ENCODE data around the gene METAP1D. TPM values are rescaled to one million over a fixed set of nuclear protein-coding genes. Genes with fewer than 3 reads are reported as not detected.

METAP1D gene
- total RNA-seq, 2 experiments from 2014 or later: 2.8 to 2.9 TPM

- peak overlapping the region; percentile 18 for H3K27ac Mint-ChIP-seq
- H3K4me1 Mint-ChIP-seq: peaks cover 62% of the 10 kb centered on the region
- H3K27me3 Mint-ChIP-seq: peaks cover 79% of the 10 kb centered on the region
- peak overlapping the region; percentile 73 for H3K4me3 Mint-ChIP-seq
- H3K9me3 Mint-ChIP-seq: no peaks in the 10 kb centered on the region
- peaks cover 11% of the 10 kb centered on the region for H3K36me3 Mint-ChIP-seq (ENCODE audit: low read depth)
- ChIA-PET POLR2A (interaction anchor here (0.9 to 3.8 kb wide), 5 partner anchors 9 to 101 kb away, joined by 3 to 17 read pairs (median 5); partner anchors contain the start of gene METAP1D), CTCF (interaction anchor here (1.0 to 5.3 kb wide), 3 partner anchors 15 to 412 kb away, joined by 3 to 39 read pairs (median 3); partner anchors contain the start of gene DLX1)
- no peak for DNase-seq
Observed at GRCh38 chr2:172100935-172101820, 101.4 kb downstream of the METAP1D start.

DNA sequence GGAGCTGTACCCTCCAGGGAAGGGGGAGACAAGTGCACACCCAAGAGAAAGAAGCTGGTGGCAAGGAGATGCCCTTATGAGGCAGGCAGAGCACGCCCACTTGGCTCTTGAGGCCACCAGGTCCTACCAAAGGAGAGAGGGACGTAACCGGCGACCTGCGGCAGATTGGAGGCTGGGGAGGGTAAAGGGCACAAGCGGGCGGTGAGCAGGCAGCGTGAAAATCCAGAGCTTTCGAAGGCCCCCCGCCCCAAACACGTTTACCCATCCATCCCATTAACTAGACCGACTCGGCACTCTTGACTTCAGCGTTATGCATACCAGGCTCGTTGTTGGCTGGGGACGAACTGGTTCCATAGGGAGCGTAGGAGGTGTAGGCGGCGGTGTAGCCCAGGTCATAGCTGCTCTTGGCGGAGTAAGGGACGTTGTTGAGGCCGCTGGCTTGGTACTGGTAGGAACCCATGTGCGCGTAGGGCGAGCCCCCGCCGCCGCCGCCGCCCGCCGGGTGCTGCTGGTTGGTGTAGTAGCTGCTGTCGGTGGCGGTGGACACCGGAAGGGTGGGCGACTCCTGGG, 102.2 kb downstream of the METAP1D start:
- ChIA-PET POLR2A (interaction anchor here (0.9 to 3.8 kb wide), 5 partner anchors 10 to 102 kb away, joined by 3 to 17 read pairs (median 5); partner anchors contain the start of gene METAP1D), CTCF (interaction anchor here (0.8 to 5.3 kb wide), 7 partner anchors 10 to 413 kb away, joined by 3 to 39 read pairs (median 4); partner anchors contain the start of gene DLX1)
- no peak overlapping the region for H3K27ac Mint-ChIP-seq
- peaks cover 11% of the 10 kb centered on the region for H3K36me3 Mint-ChIP-seq (ENCODE audit: low read depth)
- H3K27me3 Mint-ChIP-seq: peaks cover 80% of the 10 kb centered on the region
- DNase-seq: peak; percentile 45
- peak overlapping the region; percentile 73 for H3K4me3 Mint-ChIP-seq
- no peaks in the 10 kb centered on the region for H3K9me3 Mint-ChIP-seq
- peaks cover 63% of the 10 kb centered on the region for H3K4me1 Mint-ChIP-seq

DNA sequence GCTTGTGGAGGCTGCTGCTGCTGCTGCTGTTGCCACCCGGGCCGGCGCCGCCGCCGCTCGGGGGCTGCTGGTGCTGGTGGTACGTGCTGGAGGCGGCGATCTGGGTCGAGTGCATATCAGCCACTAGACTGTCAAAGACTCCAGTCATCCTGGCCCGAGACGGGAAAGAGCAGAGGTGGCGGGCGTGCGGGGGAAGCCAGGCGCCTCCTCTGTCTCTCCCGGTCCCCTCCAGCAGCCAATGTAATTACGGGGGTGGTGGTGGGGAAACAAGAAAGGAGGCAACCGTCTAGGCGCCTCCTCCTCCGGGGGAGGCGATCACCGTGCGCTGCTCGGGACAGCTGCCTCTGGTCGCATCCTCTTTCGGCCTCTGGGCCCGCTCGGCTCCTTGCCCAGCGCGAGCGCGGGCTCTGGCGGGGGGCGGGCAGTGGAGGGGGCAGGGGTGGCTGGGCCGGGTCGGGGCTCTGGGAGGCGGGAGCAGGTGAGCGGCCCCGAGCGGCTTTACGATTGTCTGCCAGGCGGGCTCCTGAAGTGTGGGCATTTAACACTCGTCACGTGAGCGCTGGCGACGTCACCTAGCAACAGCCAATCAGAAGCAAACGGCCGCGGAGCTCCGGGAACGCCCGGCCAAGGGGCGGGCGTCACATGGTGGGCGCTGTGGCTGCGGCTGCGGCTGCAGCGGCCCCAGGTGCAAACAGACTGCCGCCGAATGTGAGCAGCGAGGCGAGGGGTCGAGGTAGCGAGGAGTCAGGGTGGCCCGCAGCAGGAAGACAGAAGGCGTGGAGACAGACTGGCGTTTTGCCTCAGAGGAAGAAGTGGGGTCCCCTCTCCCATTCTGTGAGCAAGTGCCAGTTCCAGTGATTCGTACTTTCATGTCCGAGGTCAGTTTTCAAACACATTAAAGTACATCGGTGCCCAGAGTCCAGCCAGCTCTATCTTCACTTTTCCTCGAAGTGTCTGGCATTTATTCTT, 102.9 kb downstream of the METAP1D start, which contains the start of gene DLX2:
Gene DLX2, minus strand, starts transcription at position 510 of the 969 bp plus-strand sequence. Its CDS starts 362 bp downstream, at position 148.
- Mint-ChIP-seq H3K4me1 (peaks cover 58% of the 10 kb centered on the region), H3K36me3 (ENCODE audit: low read depth) (peaks cover 11% of the 10 kb centered on the region), H3K4me3 (peak within 1 kb of the TSS; percentile 73), H3K27ac (no peak within 1 kb of the TSS), H3K9me3 (no peaks in the 10 kb centered on the region), H3K27me3 (peaks cover 80% of the 10 kb centered on the region)
- CTCF ChIA-PET: interaction anchor here (0.6 to 5.5 kb wide), 16 partner anchors 10 to 529 kb away, joined by 3 to 64 read pairs (median 4); partner anchors contain the start of gene DLX1
- POLR2A ChIA-PET: interaction anchor here (0.9 to 3.8 kb wide), 7 partner anchors 11 to 179 kb away, joined by 3 to 17 read pairs (median 3); partner anchors contain the start of gene METAP1D
- DNase-seq: peak; percentile 78

- peaks cover 59% of the 10 kb centered on the region for H3K4me1 Mint-ChIP-seq
- peaks cover 81% of the 10 kb centered on the region for H3K27me3 Mint-ChIP-seq
- no peaks in the 10 kb centered on the region for H3K9me3 Mint-ChIP-seq
- peak; percentile 76 for DNase-seq
- peaks cover 7% of the 10 kb centered on the region for H3K36me3 Mint-ChIP-seq (ENCODE audit: low read depth)
- peak overlapping the region; percentile 32 for H3K27ac Mint-ChIP-seq
- CTCF ChIA-PET: interaction anchor here (0.7 to 5.5 kb wide), 27 partner anchors 8 to 530 kb away, joined by 3 to 64 read pairs (median 5); partner anchors contain the start of genes DLX1, HAT1 and SLC25A12
- POLR2A ChIA-PET: interaction anchor here (0.9 to 3.8 kb wide), 5 partner anchors 12 to 358 kb away, joined by 3 to 17 read pairs (median 3); no protein-coding TSS in a partner anchor
- H3K4me3 Mint-ChIP-seq: peak overlapping the region; percentile 73
Observed at GRCh38 chr2:172103471-172104272, 103.9 kb downstream of the METAP1D start.

- ChIA-PET CTCF (interaction anchor here (0.7 to 5.5 kb wide), 23 partner anchors 8 to 506 kb away, joined by 3 to 64 read pairs (median 5); partner anchors contain the start of genes DLX1 and SLC25A12), POLR2A (interaction anchor here (1.5 to 1.7 kb wide), 2 partner anchors 356 to 400 kb away, joined by 4 read pairs; no protein-coding TSS in a partner anchor)
- Mint-ChIP-seq H3K4me3 (peak overlapping the region; percentile 64), H3K4me1 (peaks cover 57% of the 10 kb centered on the region), H3K36me3 (ENCODE audit: low read depth) (peaks cover 6% of the 10 kb centered on the region), H3K27ac (no peak overlapping the region), H3K27me3 (peaks cover 83% of the 10 kb centered on the region), H3K9me3 (no peaks in the 10 kb centered on the region)
- DNase-seq: no peak
Observed at GRCh38 chr2:172105471-172106107, 105.8 kb downstream of the METAP1D start.

DNA sequence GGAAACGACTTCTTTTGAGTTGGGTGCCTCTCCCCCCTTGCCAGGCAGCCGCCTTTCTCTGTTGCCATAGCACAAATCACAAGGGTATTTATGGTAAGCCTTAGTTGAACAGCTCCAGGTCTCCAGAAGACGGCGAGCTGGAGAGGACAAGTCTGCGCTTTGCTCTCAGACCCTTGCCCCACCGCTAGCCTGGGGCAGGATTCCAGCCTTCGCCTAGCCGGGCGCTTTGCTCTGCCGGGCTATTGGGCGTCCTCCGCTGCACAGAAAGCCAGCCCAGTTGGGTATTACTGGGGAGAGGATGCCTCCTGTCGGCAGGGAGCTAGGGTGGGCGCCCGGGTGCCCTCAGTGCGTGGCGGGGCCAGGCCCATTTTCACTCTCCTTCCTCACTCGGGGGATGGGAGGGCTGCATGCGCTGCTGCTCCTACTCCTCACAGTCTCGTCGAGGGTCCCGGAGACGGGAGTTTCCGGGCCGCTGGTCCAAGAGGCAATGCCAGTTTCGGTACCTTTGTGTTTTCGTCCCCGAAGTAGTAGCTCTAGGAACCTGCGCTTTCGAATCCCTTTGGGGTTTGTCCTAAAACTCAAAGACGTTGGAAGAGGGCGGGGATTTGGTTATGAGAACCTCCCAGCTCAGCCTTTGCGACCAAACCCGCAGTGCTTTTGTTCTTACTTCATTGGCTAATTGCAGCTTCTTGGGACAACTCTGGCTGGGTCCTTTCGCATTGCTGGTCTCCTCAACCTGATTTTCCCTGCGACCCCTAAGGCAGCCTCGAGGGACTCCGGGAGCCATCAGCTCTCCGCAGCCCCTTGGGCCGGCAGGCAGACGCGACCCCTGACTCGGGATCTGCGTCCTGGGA, 106.6 kb downstream of the METAP1D start:
- DNase-seq: peak; percentile 62
- peaks cover 6% of the 10 kb centered on the region for H3K36me3 Mint-ChIP-seq (ENCODE audit: low read depth)
- no peaks in the 10 kb centered on the region for H3K9me3 Mint-ChIP-seq
- POLR2A ChIA-PET: interaction anchor here (0.7 to 1.7 kb wide), 3 partner anchors 356 to 402 kb away, joined by 3 to 4 read pairs (median 4); no protein-coding TSS in a partner anchor
- H3K4me3 Mint-ChIP-seq: peak overlapping the region; percentile 64
- peaks cover 78% of the 10 kb centered on the region for H3K27me3 Mint-ChIP-seq
- CTCF ChIA-PET: interaction anchor here (0.7 to 5.5 kb wide), 26 partner anchors 9 to 507 kb away, joined by 3 to 64 read pairs (median 4); partner anchors contain the start of gene DLX1
- no peak overlapping the region for H3K27ac Mint-ChIP-seq
- peaks cover 51% of the 10 kb centered on the region for H3K4me1 Mint-ChIP-seq

DNA sequence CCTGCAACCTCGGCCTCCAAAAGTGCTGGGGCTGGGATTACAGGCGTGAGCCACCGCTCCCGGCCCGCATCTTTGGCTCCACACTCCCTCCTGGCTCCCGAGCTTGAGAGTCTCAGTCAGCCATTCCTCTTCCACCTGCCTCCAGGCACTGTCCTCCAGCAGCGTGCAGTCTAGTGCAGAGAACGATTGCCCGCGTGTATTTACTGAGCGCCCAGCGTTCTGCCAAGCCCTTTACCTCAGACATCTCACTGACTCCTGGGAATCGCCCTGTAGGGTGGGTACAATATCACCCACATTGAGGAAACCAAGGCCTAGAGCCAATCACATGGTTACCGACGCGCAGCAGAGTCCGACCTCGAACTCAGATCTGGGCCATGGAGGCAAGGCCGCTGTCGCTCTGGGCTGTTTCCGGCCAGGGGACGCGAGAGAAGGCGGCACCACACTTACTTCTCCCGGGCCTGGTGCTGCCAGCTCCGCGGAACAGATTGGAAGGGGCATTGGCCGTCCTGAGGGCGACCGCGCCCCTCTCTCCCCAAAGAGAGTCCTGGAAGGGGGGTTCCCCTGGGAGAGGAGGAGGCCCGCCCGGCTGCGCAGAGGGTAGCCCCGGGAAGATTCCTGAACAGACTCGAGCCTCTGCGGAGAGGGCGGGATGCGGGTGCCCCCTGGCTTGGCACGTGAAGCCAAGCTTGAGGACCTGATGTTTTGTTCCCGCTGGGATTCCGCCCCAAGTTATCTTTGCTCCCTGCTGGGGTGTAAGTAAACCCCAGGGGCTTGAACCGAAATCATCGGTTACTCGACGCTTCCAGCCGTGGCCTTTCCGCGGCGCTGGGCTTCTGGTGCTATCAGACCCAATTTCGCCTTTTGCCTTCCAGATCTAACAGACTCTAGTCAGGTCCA, 108.2 kb downstream of the METAP1D start:
- H3K27me3 Mint-ChIP-seq: peaks cover 70% of the 10 kb centered on the region
- peaks cover 38% of the 10 kb centered on the region for H3K4me1 Mint-ChIP-seq
- H3K9me3 Mint-ChIP-seq: no peaks in the 10 kb centered on the region
- H3K36me3 Mint-ChIP-seq (ENCODE audit: low read depth): peaks cover under 1% of the 10 kb centered on the region
- H3K27ac Mint-ChIP-seq: no peak overlapping the region
- H3K4me3 Mint-ChIP-seq: no peak overlapping the region
- no peak for DNase-seq
- ChIA-PET POLR2A (no interaction called here), CTCF (interaction anchor here (1.4 to 5.5 kb wide), 6 partner anchors 8 to 405 kb away, joined by 3 to 64 read pairs (median 9); no protein-coding TSS in a partner anchor)

GRCh38 chr2:172108587-172108930, 108.8 kb downstream of the METAP1D start:
- no peaks in the 10 kb centered on the region for H3K36me3 Mint-ChIP-seq (ENCODE audit: low read depth)
- POLR2A ChIA-PET: no interaction called here

DNA sequence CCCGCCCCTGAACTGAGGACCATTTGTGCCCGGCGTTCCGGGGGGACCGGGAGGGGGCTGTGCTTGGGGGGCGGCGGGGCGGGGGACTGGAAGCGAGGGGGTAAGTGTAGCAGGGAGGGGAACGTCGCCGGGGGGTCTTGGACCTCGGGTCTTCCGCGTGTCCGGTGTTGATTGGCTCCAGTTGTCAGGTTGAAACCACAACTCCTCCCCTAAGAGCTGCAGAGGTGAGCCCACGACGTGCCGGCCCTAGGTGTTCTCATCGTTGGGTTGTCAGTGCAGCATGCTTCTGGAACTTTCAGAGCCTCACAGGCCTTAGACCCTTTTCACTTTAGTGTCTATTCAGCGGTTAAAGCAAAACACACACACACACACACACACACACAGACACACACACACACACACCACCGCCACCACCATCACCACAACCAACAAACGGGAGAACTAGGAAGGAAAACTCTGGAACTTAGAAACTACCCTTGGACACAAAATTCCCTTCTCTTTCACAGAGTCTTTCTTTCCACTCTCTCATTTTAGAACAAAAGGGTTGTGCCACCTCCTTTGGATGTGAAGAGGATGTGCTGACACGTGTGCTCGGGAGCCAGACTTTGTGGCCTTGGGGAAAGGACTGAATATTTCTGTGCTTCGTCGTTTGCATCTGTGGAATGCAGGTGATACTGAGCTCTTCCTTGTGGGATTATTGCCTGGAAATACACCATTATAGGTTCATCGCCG, 109.7 kb downstream of the METAP1D start:
- peaks cover 60% of the 10 kb centered on the region for H3K27me3 Mint-ChIP-seq

More at GRCh38 chr2:172108587-172108930, 108.8 kb downstream of the METAP1D start:
- H3K27me3 Mint-ChIP-seq: peaks cover 66% of the 10 kb centered on the region
- H3K27ac Mint-ChIP-seq: no peak overlapping the region
- no peaks in the 10 kb centered on the region for H3K9me3 Mint-ChIP-seq
- H3K4me1 Mint-ChIP-seq: peaks cover 32% of the 10 kb centered on the region
- no peak for DNase-seq
- CTCF ChIA-PET: interaction anchor here (1.0 kb wide), 1 partner anchor 298 kb away, joined by 3 read pairs; no protein-coding TSS in a partner anchor
- H3K4me3 Mint-ChIP-seq: no peak overlapping the region

More for the DNA sequence above, 109.7 kb downstream of the METAP1D start:
- ChIA-PET CTCF (interaction anchor here (1.0 kb wide), 1 partner anchor 299 kb away, joined by 3 read pairs; no protein-coding TSS in a partner anchor), POLR2A (no interaction called here)
- DNase-seq: no peak
- H3K4me1 Mint-ChIP-seq: peaks cover 24% of the 10 kb centered on the region
- H3K9me3 Mint-ChIP-seq: no peaks in the 10 kb centered on the region
- H3K4me3 Mint-ChIP-seq: no peak overlapping the region
- no peaks in the 10 kb centered on the region for H3K36me3 Mint-ChIP-seq (ENCODE audit: low read depth)
- H3K27ac Mint-ChIP-seq: no peak overlapping the region

Data from activated CD4-positive, alpha-beta memory T cell treated with anti-CD3 and anti-CD28 coated beads, Interleukin-2, amount 10 ng/mL, durations not matched to agents 7 days and 5 days (primary cell).